ENCODE data around the gene ADRB2. TPM values are rescaled to one million over a fixed set of nuclear protein-coding genes. Genes with fewer than 3 reads are reported as not detected.
"Not testable (repeated sequence)": the region's sequence is repeated elsewhere in the genome, so short reads cannot be mapped to it uniquely, and the experiment has no call there.

Gene ADRB2
- total RNA-seq, 1 experiment from 2014 or later = 0.25 TPM

DNA sequence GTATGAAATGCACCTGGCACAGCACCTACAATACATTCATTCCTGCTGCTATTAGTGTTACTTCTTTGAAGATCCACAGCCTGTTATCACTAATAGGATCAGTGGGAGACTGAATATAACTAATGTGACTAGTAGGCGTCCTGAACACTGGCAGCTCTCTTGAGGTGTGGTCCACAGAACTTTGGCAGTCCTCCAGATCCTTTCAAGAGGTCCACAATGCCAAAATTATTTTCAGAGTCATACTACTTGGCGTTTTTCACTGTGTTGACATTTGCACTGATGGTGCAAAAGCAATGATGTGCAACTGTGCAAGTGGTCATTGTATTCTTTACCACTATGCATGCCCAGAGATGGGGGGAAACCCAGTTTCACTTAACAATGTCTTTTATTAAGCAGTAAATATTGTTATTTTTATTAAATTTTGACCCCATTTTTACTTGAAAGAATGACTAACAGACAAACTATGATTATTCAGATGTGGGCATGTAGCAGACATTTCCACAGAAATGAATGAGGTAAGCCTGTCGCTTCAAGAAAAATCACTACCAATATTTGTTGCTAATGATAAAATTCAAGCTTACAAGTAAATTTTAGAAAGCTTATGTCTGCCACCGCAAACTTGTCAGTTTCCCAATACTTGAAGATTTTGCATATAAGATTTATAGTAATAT, 48.9 kb downstream of the ADRB2 start:
- H3K4me3 ChIP-seq (replicated peaks in 1 of 2; ENCODE audit: low read depth in 1 of 2, low read length in 2 of 2) = no peak overlapping the region
- DNase-seq (ENCODE audit: low read depth, low spot score) (no peak), ATAC-seq (no peak)
- no peaks in the 10 kb centered on the region for H3K9me2 ChIP-seq (ENCODE audit: insufficient read depth)
- no peaks in the 10 kb centered on the region for H3K36me3 ChIP-seq (ENCODE audit: control insufficient read depth in 1 of 2, insufficient read depth in 2 of 2, low read length in 2 of 2)
- TF ChIP-seq EZH2phosphoT487 (IDR thresholded peaks at IDR 0.05; ENCODE audit: borderline replicate concordance) (no peak), POLR2A (IDR thresholded peaks at IDR 0.05; ENCODE audit: borderline replicate concordance, extremely low read depth, insufficient read depth, insufficient read length) (no peak), ZFX (IDR thresholded peaks at IDR 0.05) (no peak), CBX3 (IDR thresholded peaks at IDR 0.05; ENCODE audit: low read depth) (no peak), CEBPB (IDR thresholded peaks at IDR 0.05; ENCODE audit: low read depth) (no peak), ELF1 (IDR thresholded peaks at IDR 0.05; ENCODE audit: borderline replicate concordance, low read depth) (no peak), POLR2AphosphoS5 (IDR thresholded peaks at IDR 0.05; ENCODE audit: low read depth, low read length) (no peak), RAD21 (IDR thresholded peaks at IDR 0.05; ENCODE audit: low read depth) (no peak), FOSL1 (IDR thresholded peaks at IDR 0.05; ENCODE audit: low read depth) (no peak), EGR1 (IDR thresholded peaks at IDR 0.05; ENCODE audit: low read depth) (no peak)
- H3K4me2 ChIP-seq (ENCODE audit: low read length) = no peak overlapping the region
- no peaks in the 10 kb centered on the region for H3K79me2 ChIP-seq (ENCODE audit: insufficient read depth, low read length)
- intact Hi-C loops (cut with micrococcal nuclease) = no loop called here
- no peak overlapping the region for H2AFZ ChIP-seq (ENCODE audit: low read depth, low read length, poor library complexity, severe bottlenecking)
- POLR2A ChIA-PET = no interaction called here
- CTCF ChIA-PET = no interaction called here
- H3K9me3 ChIP-seq (ENCODE audit: control insufficient read depth in 1 of 2, insufficient read depth in 1 of 2, low read depth in 1 of 2, low read length in 2 of 2) = no peaks in the 10 kb centered on the region
- RAD21 ChIA-PET (ENCODE audit: low non-redundant PET in 1 of 2, low total read pairs in 2 of 2, uncharacterized antibody in 2 of 2, unreplicated experiment in 2 of 2) = no interaction called here
- no TSS peak for BruUV-seq (replicated peaks)
- H4K20me1 ChIP-seq (ENCODE audit: insufficient read depth) = no peaks in the 10 kb centered on the region
- no peak overlapping the region for H3K9ac ChIP-seq (ENCODE audit: low read length)
- no peaks in the 10 kb centered on the region for H3K4me1 ChIP-seq (ENCODE audit: control insufficient read depth in 1 of 2, insufficient read depth in 2 of 2, low read length in 2 of 2)
- H3K27ac ChIP-seq (ENCODE audit: low read depth, low read length) = no peak overlapping the region
- no peaks in the 10 kb centered on the region for H3K27me3 ChIP-seq (ENCODE audit: insufficient read depth, low read length)

GRCh38 chr5:148877436-148877835, 51.0 kb downstream of the ADRB2 start:
- ATAC-seq = not testable (repeated sequence)

More at GRCh38 chr5:148877436-148877835, 51.0 kb downstream of the ADRB2 start:
- H3K4me2 ChIP-seq (ENCODE audit: low read length); CTCF ChIA-PET; H3K4me3 ChIP-seq (replicated peaks in 1 of 2; ENCODE audit: low read depth in 1 of 2, low read length in 2 of 2); H4K20me1 ChIP-seq (ENCODE audit: insufficient read depth); H3K27me3 ChIP-seq (ENCODE audit: insufficient read depth, low read length); POLR2A ChIA-PET; H3K9me2 ChIP-seq (ENCODE audit: insufficient read depth); H3K9me3 ChIP-seq (ENCODE audit: control insufficient read depth in 1 of 2, insufficient read depth in 1 of 2, low read depth in 1 of 2, low read length in 2 of 2); DNase-seq (ENCODE audit: low read depth, low spot score); H3K27ac ChIP-seq (ENCODE audit: low read depth, low read length); H3K9ac ChIP-seq (ENCODE audit: low read length); BruUV-seq (replicated peaks); intact Hi-C loops (cut with micrococcal nuclease); H3K36me3 ChIP-seq (ENCODE audit: control insufficient read depth in 1 of 2, insufficient read depth in 2 of 2, low read length in 2 of 2); H2AFZ ChIP-seq (ENCODE audit: low read depth, low read length, poor library complexity, severe bottlenecking); H3K79me2 ChIP-seq (ENCODE audit: insufficient read depth, low read length); H3K4me1 ChIP-seq (ENCODE audit: control insufficient read depth in 1 of 2, insufficient read depth in 2 of 2, low read length in 2 of 2); RAD21 ChIA-PET (ENCODE audit: low non-redundant PET in 1 of 2, low total read pairs in 2 of 2, uncharacterized antibody in 2 of 2, unreplicated experiment in 2 of 2): not testable (repeated sequence)

Other genes starting within 250 kb of the ADRB2 start
- not detected for gene HTR4, start 172.1 kb upstream of the ADRB2 start, total RNA-seq (2021; ENCODE audit: unreplicated experiment)
- 12.8 TPM for gene SH3TC2, start 236.5 kb downstream of the ADRB2 start, total RNA-seq (2021; ENCODE audit: unreplicated experiment)

All from HCT116 (cell line).